Heart left ventricle (tissue), 16 donors: ENCODE measurements around the gene ASB18. TPM values are rescaled to one million over a fixed set of nuclear protein-coding genes. Genes with fewer than 3 reads are reported as not detected.

Experiments
- ATAC-seq, 4 donors: fragments of 200-7000 bp; cut with Tn5 transposase; one replicate each; pipeline ENCODE4 v1.9.1; 2020 to 2022; ENCODE audit warnings: moderate library complexity in 4 of 4, mild to moderate bottlenecking in 3 of 4, moderate number of reproducible peaks in 1 of 4
- DNase-seq, 5 donors: peaks; one replicate each; pipeline ENCODE4 v3.0.0-alpha.2; 2020
- H3K27ac ChIP-seq, 12 donors: fragments of 200-600 bp; sonication (generic) in 4 of 12; one replicate each; pipeline versions ENCODE4 v1.5.0 to v1.8.0; 2016 to 2022; ENCODE audit warnings: mild to moderate bottlenecking in 2 of 12
- H3K27me3 ChIP-seq, 9 donors: fragments of 200-600 bp; sonication (generic) in 2 of 9; one replicate each; pipeline versions ENCODE4 v1.5.1 to v1.8.0; 2016 to 2022; ENCODE audit warnings: mild to moderate bottlenecking in 3 of 9
- H3K36me3 ChIP-seq, 9 donors: fragments of 200-600 bp; sonication (generic) in 2 of 9; one replicate each; pipeline versions ENCODE4 v1.5.0 to v1.8.0; 2018 to 2022; ENCODE audit warnings: mild to moderate bottlenecking in 2 of 9
- H3K4me1 ChIP-seq, 12 donors: fragments of 200-600 bp; sonication (generic) in 4 of 12; one replicate each; pipeline versions ENCODE4 v1.5.0 to v1.8.0; 2016 to 2022; ENCODE audit warnings: mild to moderate bottlenecking in 3 of 12
- H3K4me3 ChIP-seq, 12 donors: fragments of 200-600 bp; sonication (generic) in 4 of 12; one replicate each; pipeline versions ENCODE4 v1.5.0 to v1.8.0; 2017 to 2022; ENCODE audit warnings: mild to moderate bottlenecking in 9 of 12, moderate library complexity in 4 of 12
- H3K9me3 ChIP-seq, 12 donors: fragments of 200-600 bp; sonication (generic) in 4 of 12; one replicate each; pipeline versions ENCODE4 v1.5.0 to v1.8.0; 2016 to 2022; ENCODE audit warnings: mild to moderate bottlenecking in 1 of 12
- CTCF ChIP-seq, 12 donors: fragments of 200-600 bp; sonication (generic) in 4 of 12; IDR thresholded peaks; one replicate each; pipeline versions ENCODE4 v1.5.0 to v1.8.0; 2018 to 2022; ENCODE audit warnings: antibody characterized with exemption in 12 of 12, mild to moderate bottlenecking in 5 of 12
- POLR2A ChIP-seq, 2 donors: fragments of 450-650 bp; IDR thresholded peaks; one replicate each; pipeline ENCODE4 v1.6.1; 2017; ENCODE audit warnings: antibody characterized with exemption in 2 of 2, mild to moderate bottlenecking in 2 of 2, moderate library complexity in 2 of 2
- WGBS, 4 donors: extraction: QIAGEN DNeasy Blood & Tissue Kit in 2 of 4; methylation state at CpG; one replicate each; pipeline versions ENCODE4 v1.1.5 to v1.1.7; 2013 to 2018; 5-methylcytosine and 5-hydroxymethylcytosine counted together
- intact Hi-C, 10 donors: fragments of 100-400 bp; cut with DNase I; formaldehyde crosslinking; loops; one replicate each; pipeline versions ENCODE4 v1.11.1 to v1.14.2; 2022
- polyA plus RNA-seq, 2 donors: library from polyadenylated mRNA; stranded (reverse); fragments of 200-250 nt; gene quantifications; one replicate each; pipeline ENCODE4 v1.2.3, GENCODE V29; 2013
- total RNA-seq, 9 donors: library from RNA; depleted of rRNA in 2 of 9; stranded (reverse); fragments of >200 nt in 2 of 9; fragmentation: NEBNext Ultra II Directional in 3 of 9; extraction: Animal tissue kit (Norgen Biotek cat#: 25700) in 3 of 9; gene quantifications; one replicate each; pipeline versions ENCODE4 v1.1.0 to v1.2.4, GENCODE V29; 2016 to 2023
- donor health status: ischemic (EF 13 %, LVEDD 7.1; RV severe dilation, severe dysfunction).
- donor health status: healthy with polysubstance abuse.
- donor health status: DM: no; HTN: yes; CAD: no.
- donor health status: DM: no; HTN: no; CAD: no.
- donor health status: ischemic (EF 25% LVEDD 6.9; RV normal size, moderate dysfunction).
- donor health status: ischemic (EF 25% LVEDD 5.7; RV mildly dilated, moderate dysfunction).
- donor health status: healthy.
- donor health status: DM: yes; HTN: yes; CAD: no.
- donor health status: ischemic (EF 35%, LVEDD 5.7; RV mildly dilated, moderate dysfunction).
- donor health status: nonischemic (EF 11% LVEDD 7.7; RV severe dilation, severe dysfunction).
- donor health status: DM: yes; HTN: yes; CAD: no.
- donor health status: PGD.
- donor health status: ischemic (EF 29% LVEDD 5.4; RV normal size, mild dysfunction).
- donor health status: nonischemic (EF 23%, LVEDD 6.1; RV moderate dilation, normal function).

Gene ASB18
- total and polyA plus RNA-seq, 11 donors = 4.3 to 49.8 (median 14.1) TPM

- WGBS, 4 donors = 91 to 94% (median 91%) methylated on average over 6 of the region's 6 CpGs
- H3K9me3 ChIP-seq = peaks cover 0 to 7% (median 0%) of the 10 kb centered on the region in 12 donors
- no peak overlapping the region for H3K4me3 ChIP-seq
- DNase-seq = no peak
- peaks cover 0 to 6% (median 0%) of the 10 kb centered on the region in 9 donors for H3K27me3 ChIP-seq
- no peaks in the 10 kb centered on the region for H3K36me3 ChIP-seq
- H3K4me1 ChIP-seq = no peaks in the 10 kb centered on the region
- H3K27ac ChIP-seq = no peak overlapping the region
- TF ChIP-seq CTCF (IDR thresholded peaks at IDR 0.05) (no peak), POLR2A (IDR thresholded peaks at IDR 0.05) (no peak)
- ATAC-seq = no peak
- intact Hi-C loops = no loop called here
Measured at GRCh38 chr2:236287656-236288055, 23.4 kb upstream of the ASB18 start.

- no peak for DNase-seq
- intact Hi-C loops = no loop called here
- H3K9me3 ChIP-seq = peaks cover 0 to 13% (median 0%) of the 10 kb centered on the region in 12 donors
- no peak for ATAC-seq
- no peaks in the 10 kb centered on the region for H3K4me1 ChIP-seq
- TF ChIP-seq POLR2A (IDR thresholded peaks at IDR 0.05) = no peak
- no peak for TF ChIP-seq CTCF (IDR thresholded peaks at IDR 0.05)
- H3K27me3 ChIP-seq = peaks cover 0 to 6% (median 0%) of the 10 kb centered on the region in 9 donors
- WGBS, 4 donors = 78 to 86% (median 85%) methylated on average over 7 of the region's 7 CpGs
- no peak overlapping the region for H3K27ac ChIP-seq
- H3K4me3 ChIP-seq = no peak overlapping the region
- no peaks in the 10 kb centered on the region for H3K36me3 ChIP-seq
Measured at GRCh38 chr2:236286873-236287545, 22.8 kb upstream of the ASB18 start.

- no peaks in the 10 kb centered on the region for H3K27me3 ChIP-seq
- H3K4me3 ChIP-seq = no peak overlapping the region
- intact Hi-C loops = no loop called here
- peak overlapping the region in 3 of 12 donors; percentile 21 to 58 (median 49) for H3K27ac ChIP-seq
- ATAC-seq (peak in 3 of 4 donors; percentile 79 to 97 (median 84)), DNase-seq (peak in 2 of 5 donors; percentile 30 to 34)
- 14 to 37% (median 26%) methylated on average over 1 of the region's 1 CpG for WGBS, 4 donors
- no peaks in the 10 kb centered on the region for H3K36me3 ChIP-seq
- H3K4me1 ChIP-seq = no peaks in the 10 kb centered on the region
- TF ChIP-seq POLR2A (IDR thresholded peaks at IDR 0.05) (no peak), CTCF (IDR thresholded peaks at IDR 0.05) (no peak)
- H3K9me3 ChIP-seq = peaks cover 0 to 24% (median 0%) of the 10 kb centered on the region in 12 donors
Measured at GRCh38 chr2:236284208-236284607, 20.0 kb upstream of the ASB18 start.

GRCh38 chr2:236282406-236282805 is 18.2 kb upstream of the ASB18 start:
- no peak for DNase-seq
- Histone ChIP-seq H3K4me3 (no peak overlapping the region), H3K9me3 (peaks cover 0 to 24% (median 0%) of the 10 kb centered on the region in 12 donors), H3K27ac (no peak overlapping the region), H3K4me1 (no peaks in the 10 kb centered on the region), H3K36me3 (no peaks in the 10 kb centered on the region), H3K27me3 (no peaks in the 10 kb centered on the region)
- TF ChIP-seq POLR2A (IDR thresholded peaks at IDR 0.05) (no peak), CTCF (IDR thresholded peaks at IDR 0.05) (no peak)
- WGBS, 4 donors = 80 to 93% (median 89%) methylated on average over 1 of the region's 1 CpG
- intact Hi-C loops = no loop called here
- ATAC-seq = no peak
